HG03342 (cell line): ENCODE data around the gene U2AF2.
"Not testable (repeated sequence)": the region's sequence is repeated elsewhere in the genome, so short reads cannot be mapped to it uniquely, and the experiment has no call there.

Experiments
- ATAC-seq: cut with Tn5 transposase; IDR thresholded peaks from one replicate; pipeline ENCODE4 v1.9.1; 2021; ENCODE audit warnings: mild to moderate bottlenecking, moderate library complexity; ENCODE audit not compliant: unreplicated experiment

U2AF2 gene

DNA sequence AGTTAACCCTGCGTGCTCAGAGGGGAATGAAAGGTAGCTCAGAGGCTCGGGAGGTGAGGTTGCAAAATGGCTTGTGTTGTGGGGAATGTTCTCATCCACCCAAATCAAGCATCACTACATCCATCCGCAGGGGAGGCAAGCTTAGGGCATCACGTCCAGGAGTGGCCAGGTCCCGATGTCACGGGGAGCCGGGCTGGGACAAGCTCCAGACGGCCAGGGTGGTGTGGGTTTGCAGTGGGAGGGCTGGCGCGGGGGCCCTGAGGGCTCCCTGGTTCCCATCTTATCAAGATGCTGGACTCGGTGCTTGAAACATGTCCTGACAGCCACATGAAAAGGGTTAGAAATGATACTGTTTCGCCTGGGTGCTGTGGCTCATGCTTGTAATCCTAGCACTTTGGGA, 46.0 kb downstream of the U2AF2 start:
- no peak for ATAC-seq

DNA sequence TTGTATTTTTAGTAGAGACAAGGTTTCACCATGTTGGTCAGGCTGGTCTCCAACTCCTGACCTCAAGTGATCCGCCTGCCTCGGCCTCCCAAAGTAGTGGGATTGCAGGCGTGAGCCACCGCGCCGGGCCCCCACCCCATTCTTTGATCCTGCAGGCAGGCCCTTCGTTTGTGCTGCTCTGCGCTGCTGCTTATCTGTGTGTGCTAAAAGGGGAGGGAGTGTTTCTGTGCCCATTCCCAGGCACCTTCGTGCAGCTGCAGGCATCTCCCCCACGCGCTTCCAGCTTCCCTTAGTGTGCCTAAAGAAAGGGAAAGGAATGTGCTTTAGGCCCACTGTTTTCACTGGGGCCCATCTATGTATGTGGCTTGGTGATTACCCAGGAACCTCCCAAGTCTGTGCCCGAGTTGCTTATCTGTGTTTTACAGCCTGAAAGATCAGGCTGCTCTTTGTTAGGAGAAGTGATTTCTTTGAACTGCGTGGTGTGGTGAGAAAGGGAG, 47.3 kb downstream of the U2AF2 start:
- no peak for ATAC-seq

DNA sequence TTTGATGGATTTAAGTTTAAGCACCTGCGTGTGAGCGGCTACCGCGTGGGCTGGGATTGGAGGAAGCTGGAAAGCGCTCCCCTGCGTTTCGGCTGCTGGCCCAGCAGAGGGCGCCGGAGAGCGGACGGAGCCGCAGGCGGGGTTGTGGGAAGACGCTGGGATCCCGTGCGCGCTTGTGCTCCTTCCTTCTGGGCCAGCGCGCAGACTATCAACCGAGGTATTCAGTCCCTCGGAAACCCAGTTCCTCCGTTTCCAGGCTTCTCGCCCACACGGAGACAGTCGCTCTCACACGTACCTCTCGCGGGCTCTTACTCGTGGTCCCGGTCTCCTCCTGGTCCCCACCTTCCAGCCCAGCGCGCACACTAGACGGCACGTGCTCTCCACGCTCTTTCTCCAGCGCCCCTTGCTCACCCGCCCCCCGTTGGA, 49.0 kb downstream of the U2AF2 start:
- ATAC-seq: no peak

- no peak for ATAC-seq
Observed at GRCh38 chr19:55704494-55705245, 49.8 kb downstream of the U2AF2 start.

- no peak for ATAC-seq
Observed at GRCh38 chr19:55705972-55706371, 51.1 kb downstream of the U2AF2 start.

DNA sequence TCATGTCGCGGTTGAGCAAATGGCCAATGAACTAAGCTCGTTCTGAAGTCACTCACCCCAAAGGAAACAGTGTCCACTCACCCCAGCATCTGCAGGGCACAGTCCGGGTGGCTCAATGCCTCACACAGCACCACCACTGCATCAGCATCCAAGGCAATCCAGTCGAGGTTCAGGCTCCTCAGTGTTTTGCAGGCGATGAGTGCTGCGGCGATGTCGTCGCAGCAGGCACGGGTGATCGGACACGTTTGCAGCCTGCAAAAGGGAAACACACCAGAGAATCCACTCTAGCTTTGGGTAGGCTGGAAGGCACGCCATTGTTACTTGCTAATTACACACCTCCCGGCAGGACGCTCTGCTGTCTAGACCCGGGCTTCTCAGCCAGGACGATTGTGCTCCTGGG, 56.9 kb downstream of the U2AF2 start:
- no peak for ATAC-seq

- ATAC-seq: no peak
Observed at GRCh38 chr19:55712804-55713631, 58.2 kb downstream of the U2AF2 start.

DNA sequence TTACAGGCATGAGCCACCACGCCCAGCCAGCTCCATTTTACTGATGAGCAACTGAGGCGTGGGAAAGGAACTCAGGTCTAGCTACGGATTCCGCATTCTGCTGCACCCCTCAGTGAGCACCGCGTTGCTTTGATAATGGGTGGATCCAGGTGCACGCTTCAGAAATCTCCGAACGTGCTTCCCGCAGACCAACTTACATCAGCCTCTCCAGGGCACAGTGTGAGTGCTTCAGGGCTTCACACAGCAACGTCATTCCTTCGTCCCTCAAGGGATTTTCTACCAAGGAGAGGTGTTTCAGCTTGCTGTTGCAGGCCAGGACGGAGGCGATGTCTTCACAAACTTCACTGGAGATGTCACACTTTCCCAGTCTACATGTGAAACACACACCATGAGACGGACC, 61.7 kb downstream of the U2AF2 start:
- no peak for ATAC-seq

GRCh38 chr19:55717251-55717650, 62.4 kb downstream of the U2AF2 start:
- no peak for ATAC-seq

DNA sequence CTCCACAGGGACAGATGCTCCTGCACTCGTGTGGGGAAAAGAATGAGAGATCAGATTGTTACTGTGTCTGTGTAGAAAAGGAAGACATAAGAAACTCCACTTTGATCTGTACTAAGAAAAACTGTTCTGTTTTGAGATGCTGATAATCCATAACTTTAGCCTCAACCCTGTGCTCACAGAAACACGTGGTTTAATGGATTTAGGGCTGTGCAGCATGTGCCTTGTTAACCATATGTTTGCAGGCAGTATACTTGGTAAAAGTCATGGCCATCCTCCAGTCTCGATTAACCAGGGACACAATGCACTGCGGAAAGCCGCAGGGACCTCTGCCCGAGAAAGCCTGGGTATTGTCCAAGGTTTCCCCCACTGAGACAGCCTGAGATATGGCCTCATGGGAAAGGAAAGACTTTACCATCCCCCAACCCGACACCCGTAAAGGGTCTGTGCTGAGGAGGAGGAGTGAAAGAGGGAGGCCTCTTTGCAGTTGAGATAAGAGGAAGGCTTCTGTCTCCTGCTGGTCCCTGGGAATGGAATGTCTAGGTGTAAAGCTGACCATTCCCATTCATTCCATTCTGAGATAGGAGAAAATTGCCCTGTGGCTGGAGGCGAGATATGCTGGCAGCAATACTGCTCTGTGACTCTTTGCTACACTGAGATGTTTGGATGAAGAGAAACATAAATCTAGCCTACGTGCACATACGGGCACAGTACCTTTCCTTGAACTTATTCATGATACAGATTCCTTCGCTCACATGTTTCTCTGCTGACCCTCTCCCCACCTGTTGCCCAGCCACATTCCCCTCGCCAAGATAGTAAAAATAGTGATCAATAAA, 63.3 kb downstream of the U2AF2 start:
- not testable (repeated sequence) for ATAC-seq

DNA sequence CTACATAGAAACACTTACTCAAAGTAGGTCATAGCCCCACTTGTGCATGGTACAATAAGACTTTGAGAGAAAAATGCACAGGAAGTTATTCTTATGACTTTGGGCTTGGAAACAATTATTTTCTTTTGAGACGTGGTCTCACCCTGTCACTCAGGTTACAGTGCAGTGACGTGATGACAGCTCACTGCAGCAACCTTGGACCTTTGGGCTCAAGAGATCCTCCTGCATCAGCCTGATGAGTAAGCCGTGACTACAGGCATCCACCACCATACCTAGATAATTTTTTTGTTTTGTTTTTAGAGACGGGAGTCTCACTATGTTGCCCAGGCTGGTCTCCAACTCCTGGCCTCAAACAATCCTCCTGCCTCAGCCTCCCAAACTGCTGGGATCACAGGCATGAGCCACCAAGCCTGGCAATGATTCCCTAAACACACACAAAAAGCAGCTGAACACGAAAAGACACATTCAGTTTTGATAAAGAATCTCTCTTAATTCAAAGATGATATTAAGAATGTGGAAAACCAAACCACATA, 65.4 kb downstream of the U2AF2 start:
- ATAC-seq: no peak

GRCh38 chr19:55720801-55721200, 66.0 kb downstream of the U2AF2 start:
- ATAC-seq: no peak

DNA sequence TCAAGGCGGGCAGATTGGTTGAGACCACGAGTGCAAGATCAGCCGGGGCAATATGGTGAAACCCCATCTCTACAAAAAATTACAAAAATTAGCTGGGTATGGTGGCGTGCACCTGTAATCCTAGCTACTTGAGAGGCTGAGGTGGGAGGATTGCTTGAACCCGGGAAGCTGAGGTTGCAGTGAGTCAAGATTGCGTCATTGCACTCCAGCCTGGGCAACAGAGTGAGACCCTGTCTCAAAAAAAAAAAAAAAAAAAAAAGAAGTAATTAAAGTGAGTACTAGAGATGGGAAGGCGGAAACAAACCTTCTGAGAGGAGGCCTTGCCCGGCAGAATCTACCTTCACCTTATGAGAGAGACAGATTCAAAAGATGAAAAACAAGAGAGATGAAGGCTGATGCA, 68.7 kb downstream of the U2AF2 start:
- no peak for ATAC-seq
